ENCODE data around the gene ESRRA. TPM values are rescaled to one million over a fixed set of nuclear protein-coding genes. Genes with fewer than 3 reads are reported as not detected.

Gene ESRRA
- total RNA-seq, 1 experiment from 2014 or later, result 66.9 TPM

GRCh38 chr11:64275031-64275800, 30.1 kb upstream of the ESRRA start:
- Histone ChIP-seq H3K27me3 (replicated peaks; ENCODE audit: control insufficient read depth, insufficient read depth, low read length) (no peaks in the 10 kb centered on the region), H3K4me1 (peaks cover 6% of the 10 kb centered on the region), H3K9me3 (no peaks in the 10 kb centered on the region), H3K36me3 (ENCODE audit: control insufficient read depth, insufficient read depth, low read length) (peaks cover 2% of the 10 kb centered on the region), H3K4me3 (ENCODE audit: low read depth, low read length) (no peak overlapping the region)
- ChIA-PET POLR2A (no interaction called here), CTCF (interaction anchor here (0.6 to 1.8 kb wide), 3 partner anchors 26 to 33 kb away, joined by 4 to 5 read pairs (median 5); partner anchors contain the start of gene ESRRA)
- intact Hi-C loops (cut with micrococcal nuclease; ENCODE audit: unreplicated experiment), result no loop called here
- BruUV-seq (replicated peaks), result no TSS peak
- TF ChIP-seq CTCF (IDR thresholded peaks at IDR 0.05; ENCODE audit: insufficient read depth in 1 of 2, low read depth in 1 of 2, low read length in 1 of 2, severe bottlenecking in 1 of 2, unreplicated experiment in 1 of 2), result no peak
- H3K36me3 Mint-ChIP-seq (ENCODE audit: insufficient read depth, unreplicated experiment), result peaks cover 39% of the 10 kb centered on the region
- DNase-seq, result no peak
- no peak overlapping the region for H3K4me3 Mint-ChIP-seq (ENCODE audit: unreplicated experiment)
- H3K9me3 Mint-ChIP-seq (ENCODE audit: unreplicated experiment), result no peaks in the 10 kb centered on the region
- no peak overlapping the region for H3K27ac Mint-ChIP-seq (ENCODE audit: unreplicated experiment)
- H3K27me3 Mint-ChIP-seq (ENCODE audit: insufficient read depth, unreplicated experiment), result no peaks in the 10 kb centered on the region
- H3K4me1 Mint-ChIP-seq (ENCODE audit: low read depth, unreplicated experiment), result no peaks in the 10 kb centered on the region

GRCh38 chr11:64275841-64276240, 29.5 kb upstream of the ESRRA start:
- Histone ChIP-seq H3K9me3 (no peaks in the 10 kb centered on the region), H3K4me3 (ENCODE audit: low read depth, low read length) (no peak overlapping the region), H3K4me1 (peaks cover 6% of the 10 kb centered on the region), H3K36me3 (ENCODE audit: control insufficient read depth, insufficient read depth, low read length) (peaks cover 2% of the 10 kb centered on the region), H3K27me3 (replicated peaks; ENCODE audit: control insufficient read depth, insufficient read depth, low read length) (no peaks in the 10 kb centered on the region)
- H3K27me3 Mint-ChIP-seq (ENCODE audit: insufficient read depth, unreplicated experiment), result no peaks in the 10 kb centered on the region
- no peak overlapping the region for H3K4me3 Mint-ChIP-seq (ENCODE audit: unreplicated experiment)
- no peak for TF ChIP-seq CTCF (IDR thresholded peaks at IDR 0.05; ENCODE audit: insufficient read depth in 1 of 2, low read depth in 1 of 2, low read length in 1 of 2, severe bottlenecking in 1 of 2, unreplicated experiment in 1 of 2)
- BruUV-seq (replicated peaks), result no TSS peak
- POLR2A ChIA-PET, result no interaction called here
- peaks cover 33% of the 10 kb centered on the region for H3K36me3 Mint-ChIP-seq (ENCODE audit: insufficient read depth, unreplicated experiment)
- CTCF ChIA-PET, result interaction anchor here (1.8 kb wide), 1 partner anchor 25 kb away, joined by 5 read pairs; no protein-coding TSS in a partner anchor
- no peak overlapping the region for H3K27ac Mint-ChIP-seq (ENCODE audit: unreplicated experiment)
- H3K4me1 Mint-ChIP-seq (ENCODE audit: low read depth, unreplicated experiment), result no peaks in the 10 kb centered on the region
- H3K9me3 Mint-ChIP-seq (ENCODE audit: unreplicated experiment), result no peaks in the 10 kb centered on the region
- intact Hi-C loops (cut with micrococcal nuclease; ENCODE audit: unreplicated experiment), result no loop called here
- DNase-seq, result no peak

- Mint-ChIP-seq H3K4me3 (ENCODE audit: unreplicated experiment) (no peak overlapping the region), H3K9me3 (ENCODE audit: unreplicated experiment) (no peaks in the 10 kb centered on the region), H3K27me3 (ENCODE audit: insufficient read depth, unreplicated experiment) (no peaks in the 10 kb centered on the region), H3K27ac (ENCODE audit: unreplicated experiment) (no peak overlapping the region), H3K4me1 (ENCODE audit: low read depth, unreplicated experiment) (peaks cover 4% of the 10 kb centered on the region), H3K36me3 (ENCODE audit: insufficient read depth, unreplicated experiment) (peaks cover 23% of the 10 kb centered on the region)
- Histone ChIP-seq H3K27me3 (replicated peaks; ENCODE audit: control insufficient read depth, insufficient read depth, low read length) (no peaks in the 10 kb centered on the region), H3K4me1 (peaks cover 1% of the 10 kb centered on the region), H3K9me3 (no peaks in the 10 kb centered on the region), H3K36me3 (ENCODE audit: control insufficient read depth, insufficient read depth, low read length) (peaks cover 2% of the 10 kb centered on the region), H3K4me3 (ENCODE audit: low read depth, low read length) (no peak overlapping the region)
- no peak for DNase-seq
- CTCF ChIA-PET, result no interaction called here
- POLR2A ChIA-PET, result no interaction called here
- no peak for TF ChIP-seq CTCF (IDR thresholded peaks at IDR 0.05; ENCODE audit: insufficient read depth in 1 of 2, low read depth in 1 of 2, low read length in 1 of 2, severe bottlenecking in 1 of 2, unreplicated experiment in 1 of 2)
- no TSS peak for BruUV-seq (replicated peaks)
- intact Hi-C loops (cut with micrococcal nuclease; ENCODE audit: unreplicated experiment), result no loop called here
Observed at GRCh38 chr11:64276653-64277431, 28.5 kb upstream of the ESRRA start.
